HL-60 (cell line): Measurements from ENCODE around the gene ZDHHC24.

ENCODE experiments used
- DNase-seq, 2 experiments: peaks; one replicate each; pipeline ENCODE4 v3.0.0-alpha.2; 2010 to 2020; ENCODE audit warnings: low read depth in 1 of 2, low spot score in 1 of 2
- H3K27ac ChIP-seq: fragments of 250-450 bp; sonication (Bioruptor Pico); replicated peaks from 2 replicates; pipeline ENCODE4 v1.5.1; 2020; ENCODE audit warnings: mild to moderate bottlenecking, moderate library complexity
- H3K27me3 ChIP-seq: fragments of 250-450 bp; sonication (Bioruptor Pico); 2 replicates; pipeline ENCODE4 v1.5.1; 2021; ENCODE audit warnings: mild to moderate bottlenecking, moderate library complexity; ENCODE audit not compliant: insufficient read depth, poor library complexity, severe bottlenecking
- H3K4me3 ChIP-seq: replicated peaks from 2 replicates; pipeline ENCODE4 v1.5.1; 2011; ENCODE audit warnings: mild to moderate bottlenecking, control low read depth, low read length; ENCODE audit not compliant: insufficient read depth
- GABPA ChIP-seq: IDR thresholded peaks from 2 replicates; pipeline ENCODE4 v1.6.1; 2012; ENCODE audit warnings: low read depth
- POLR2AphosphoS5 ChIP-seq: IDR thresholded peaks from 2 replicates; pipeline ENCODE4 v1.6.1; 2012; ENCODE audit warnings: low read depth
- REST ChIP-seq: IDR thresholded peaks from 2 replicates; pipeline ENCODE4 v1.6.1; 2012; ENCODE audit warnings: low read depth; ENCODE audit not compliant: insufficient replicate concordance
- SPI1 ChIP-seq: IDR thresholded peaks from 2 replicates; pipeline ENCODE4 v1.6.1; 2012; ENCODE audit warnings: low read depth, mild to moderate bottlenecking, borderline replicate concordance
- TF ChIP-seq, protein P1 (sequence below): IDR thresholded peaks from one replicate; pipeline ENCODE4 v1.5.1; 2011; ENCODE audit warnings: low read length, control low read depth, inconsistent platforms; ENCODE audit not compliant: insufficient read depth

Gene ZDHHC24

DNA sequence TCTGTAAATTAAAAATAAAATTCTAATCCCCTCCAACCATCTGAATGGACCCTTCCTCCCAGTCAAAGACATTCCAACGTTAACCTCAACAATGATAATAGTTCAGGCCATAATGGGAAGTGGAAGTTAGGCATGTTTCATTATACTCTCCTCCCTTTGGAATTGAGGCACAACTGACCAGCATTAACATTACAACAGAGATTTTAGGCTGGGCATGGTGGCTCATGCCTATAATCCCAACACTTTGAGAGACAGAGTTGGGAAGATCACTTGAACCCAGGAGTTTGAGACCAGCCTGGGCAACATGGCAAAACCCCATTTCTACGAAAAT is 25.0 kb upstream of the ZDHHC24 start:
- DNase-seq, result no peak
- Histone ChIP-seq H3K27ac (no peak overlapping the region), H3K27me3 (peaks cover 15% of the 10 kb centered on the region), H3K4me3 (no peak overlapping the region)
- TF ChIP-seq POLR2AphosphoS5 (no peak), SPI1 (no peak), REST (no peak), GABPA (no peak)
- TF ChIP-seq, protein P1, sequence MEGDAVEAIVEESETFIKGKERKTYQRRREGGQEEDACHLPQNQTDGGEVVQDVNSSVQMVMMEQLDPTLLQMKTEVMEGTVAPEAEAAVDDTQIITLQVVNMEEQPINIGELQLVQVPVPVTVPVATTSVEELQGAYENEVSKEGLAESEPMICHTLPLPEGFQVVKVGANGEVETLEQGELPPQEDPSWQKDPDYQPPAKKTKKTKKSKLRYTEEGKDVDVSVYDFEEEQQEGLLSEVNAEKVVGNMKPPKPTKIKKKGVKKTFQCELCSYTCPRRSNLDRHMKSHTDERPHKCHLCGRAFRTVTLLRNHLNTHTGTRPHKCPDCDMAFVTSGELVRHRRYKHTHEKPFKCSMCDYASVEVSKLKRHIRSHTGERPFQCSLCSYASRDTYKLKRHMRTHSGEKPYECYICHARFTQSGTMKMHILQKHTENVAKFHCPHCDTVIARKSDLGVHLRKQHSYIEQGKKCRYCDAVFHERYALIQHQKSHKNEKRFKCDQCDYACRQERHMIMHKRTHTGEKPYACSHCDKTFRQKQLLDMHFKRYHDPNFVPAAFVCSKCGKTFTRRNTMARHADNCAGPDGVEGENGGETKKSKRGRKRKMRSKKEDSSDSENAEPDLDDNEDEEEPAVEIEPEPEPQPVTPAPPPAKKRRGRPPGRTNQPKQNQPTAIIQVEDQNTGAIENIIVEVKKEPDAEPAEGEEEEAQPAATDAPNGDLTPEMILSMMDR, result no peak

GRCh38 chr11:66570079-66570849 is 24.4 kb upstream of the ZDHHC24 start:
- no peak overlapping the region for H3K4me3 ChIP-seq
- no peak for DNase-seq
- H3K27ac ChIP-seq, result no peak overlapping the region
- TF ChIP-seq, protein P1, result no peak
- no peak for TF ChIP-seq POLR2AphosphoS5
- no peak for TF ChIP-seq SPI1
- TF ChIP-seq REST, result no peak
- TF ChIP-seq GABPA, result no peak
- H3K27me3 ChIP-seq, result peaks cover 15% of the 10 kb centered on the region

GRCh38 chr11:66569076-66569475 is 23.2 kb upstream of the ZDHHC24 start:
- TF ChIP-seq SPI1 (no peak), POLR2AphosphoS5 (no peak), REST (no peak), GABPA (no peak)
- TF ChIP-seq, protein P1, result no peak
- H3K4me3 ChIP-seq, result no peak overlapping the region
- H3K27me3 ChIP-seq, result peaks cover 15% of the 10 kb centered on the region
- no peak for DNase-seq
- no peak overlapping the region for H3K27ac ChIP-seq
